OCI-LY1 (cell line): ENCODE results near the gene BAG5.
A peak's percentile ranks its signal among the peaks of the same experiment; 100 is the strongest.

Experiments used
- H2AFZ ChIP-seq: fragments of 200-600 bp; sonication (generic), shearing (Covaris generic); 2 replicates; pipeline ENCODE4 v1.6.0; 2014; ENCODE audit warnings: antibody characterized with exemption, mild to moderate bottlenecking, low read length
- H3F3A ChIP-seq: fragments of 200-600 bp; sonication (generic), shearing (Covaris generic); 2 replicates; pipeline ENCODE4 v1.6.0; 2014; ENCODE audit warnings: mild to moderate bottlenecking, antibody characterized with exemption, low read length, moderate library complexity; ENCODE audit not compliant: insufficient read depth
- H3K27ac ChIP-seq: fragments of 200-600 bp; sonication (generic); 2 replicates; pipeline ENCODE4 v1.5.1; 2014; ENCODE audit warnings: low read length, mixed run types, mild to moderate bottlenecking, low read depth; ENCODE audit not compliant: poor library complexity, severe bottlenecking
- H3K27me3 ChIP-seq: fragments of 200-600 bp; sonication (generic); 2 replicates; pipeline ENCODE4 v1.6.0; 2014; ENCODE audit warnings: antibody characterized with exemption, mild to moderate bottlenecking, low read length, moderate library complexity; ENCODE audit not compliant: insufficient read depth
- H3K36me3 ChIP-seq: fragments of 200-600 bp; sonication (generic); 2 replicates; pipeline ENCODE4 v1.6.1; 2014; ENCODE audit warnings: mild to moderate bottlenecking, antibody characterized with exemption, low read length, moderate library complexity, mixed read lengths; ENCODE audit not compliant: insufficient read depth
- H3K4me1 ChIP-seq: fragments of 200-600 bp; sonication (generic); 2 replicates; pipeline ENCODE4 v1.5.1; 2014; ENCODE audit warnings: mild to moderate bottlenecking, low read length, moderate library complexity; ENCODE audit not compliant: insufficient read depth, severe bottlenecking
- H3K4me2 ChIP-seq: fragments of 200-600 bp; sonication (generic), shearing (Covaris generic); 2 replicates; pipeline ENCODE4 v1.6.1; 2014; ENCODE audit warnings: low read length
- H3K4me3 ChIP-seq: fragments of 200-600 bp; sonication (generic); 2 replicates; pipeline ENCODE4 v1.5.1; 2014; ENCODE audit warnings: low read length, low read depth, mild to moderate bottlenecking, mixed read lengths; ENCODE audit not compliant: poor library complexity, severe bottlenecking
- H3K79me2 ChIP-seq: fragments of 200-600 bp; shearing (Covaris generic); 2 replicates; pipeline ENCODE4 v1.6.1; 2016; ENCODE audit warnings: mixed run types, low read length, mixed read lengths; ENCODE audit not compliant: insufficient read depth
- H3K9ac ChIP-seq: fragments of 200-600 bp; sonication (generic), shearing (Covaris generic); 2 replicates; pipeline ENCODE4 v1.6.1; 2014; ENCODE audit warnings: mild to moderate bottlenecking, low read length, mixed read lengths
- H3K9me2 ChIP-seq: fragments of 200-600 bp; sonication (generic), shearing (Covaris generic); 2 replicates; pipeline ENCODE4 v1.6.1; 2014; ENCODE audit warnings: low read depth, mild to moderate bottlenecking, low read length, mixed read lengths
- H3K9me3 ChIP-seq: fragments of 200-600 bp; shearing (Covaris generic); 2 replicates; pipeline ENCODE4 v1.6.1; 2014; ENCODE audit warnings: low read length, mixed read lengths
- H4K20me1 ChIP-seq: fragments of 200-600 bp; sonication (generic), shearing (Covaris generic); 2 replicates; pipeline ENCODE4 v1.6.0; 2016; ENCODE audit warnings: mild to moderate bottlenecking, low read length; ENCODE audit not compliant: insufficient read depth
- EZH2 ChIP-seq: fragments of 200-600 bp; sonication (generic), shearing (Covaris generic); IDR thresholded peaks from 2 replicates; pipeline ENCODE4 v1.8.0; 2017; ENCODE audit warnings: borderline replicate concordance, mixed run types, mild to moderate bottlenecking, antibody characterized with exemption, low read length, moderate library complexity, mixed read lengths
- TF ChIP-seq, protein P1 (sequence below): fragments of 200-600 bp; sonication (generic), shearing (Covaris generic); IDR thresholded peaks from 2 replicates; pipeline ENCODE4 v1.5.1; 2017; ENCODE audit warnings: mild to moderate bottlenecking, antibody characterized with exemption, low read length, moderate library complexity, mixed read lengths

Gene BAG5

DNA sequence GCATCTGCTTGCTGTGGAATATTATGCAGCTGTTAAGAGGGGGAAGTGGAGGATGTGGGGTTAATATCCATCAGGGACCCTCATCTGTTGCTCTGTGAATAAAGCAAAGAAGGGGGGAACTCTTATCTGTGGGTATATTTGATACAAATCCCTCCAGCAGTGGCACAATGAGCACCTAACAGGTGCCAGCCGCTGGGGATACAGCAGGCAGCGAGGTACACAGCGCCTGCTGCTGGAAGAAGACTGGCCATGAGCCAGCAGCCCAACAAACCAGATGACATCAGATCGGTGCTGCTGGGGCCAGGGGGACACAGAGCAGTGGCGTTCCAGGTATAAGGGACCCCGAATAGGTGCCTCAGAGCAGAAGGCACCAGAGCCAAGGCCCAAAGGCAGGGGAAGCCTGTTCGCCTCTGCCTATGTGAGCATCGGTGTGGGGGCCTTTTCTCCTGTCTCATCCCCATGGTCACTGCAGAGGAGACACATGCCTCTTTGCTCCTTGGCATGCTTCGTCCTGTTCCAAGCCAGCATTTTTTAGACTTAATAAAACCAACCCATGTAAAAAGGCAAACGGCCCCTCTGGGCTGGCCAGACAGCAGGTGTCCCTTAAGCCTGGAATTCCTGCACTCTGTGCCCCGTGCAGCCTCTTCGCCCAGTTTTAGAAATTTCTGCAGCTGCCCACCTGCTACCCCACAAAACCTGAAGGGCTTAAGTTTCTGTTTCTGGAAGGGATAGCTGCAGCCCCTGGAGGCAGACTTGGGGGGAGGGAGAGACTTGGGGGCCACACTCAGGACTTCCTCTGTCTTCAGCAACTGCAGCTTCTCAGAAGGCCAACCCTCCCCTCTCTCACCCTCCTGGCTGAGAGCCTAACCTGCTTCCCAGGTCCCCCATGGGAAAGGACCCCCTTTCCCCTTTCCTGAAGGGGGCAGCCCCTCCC is 38.2 kb downstream of the BAG5 start:
- H3K9me3 ChIP-seq = no peaks in the 10 kb centered on the region
- H4K20me1 ChIP-seq = no peaks in the 10 kb centered on the region
- H3F3A ChIP-seq = no peaks in the 10 kb centered on the region
- no peaks in the 10 kb centered on the region; the same call in 1 of the 2 replicates for H3K36me3 ChIP-seq
- H3K9me2 ChIP-seq = no peaks in the 10 kb centered on the region
- H3K4me1 ChIP-seq = peaks cover 34% of the 10 kb centered on the region
- no peak overlapping the region for H2AFZ ChIP-seq
- H3K79me2 ChIP-seq = peaks cover 1% of the 10 kb centered on the region
- no peaks in the 10 kb centered on the region; the same call in 1 of the 2 replicates for H3K27me3 ChIP-seq
- H3K4me2 ChIP-seq = no peak overlapping the region
- no peak overlapping the region for H3K4me3 ChIP-seq
- TF ChIP-seq, protein P1, sequence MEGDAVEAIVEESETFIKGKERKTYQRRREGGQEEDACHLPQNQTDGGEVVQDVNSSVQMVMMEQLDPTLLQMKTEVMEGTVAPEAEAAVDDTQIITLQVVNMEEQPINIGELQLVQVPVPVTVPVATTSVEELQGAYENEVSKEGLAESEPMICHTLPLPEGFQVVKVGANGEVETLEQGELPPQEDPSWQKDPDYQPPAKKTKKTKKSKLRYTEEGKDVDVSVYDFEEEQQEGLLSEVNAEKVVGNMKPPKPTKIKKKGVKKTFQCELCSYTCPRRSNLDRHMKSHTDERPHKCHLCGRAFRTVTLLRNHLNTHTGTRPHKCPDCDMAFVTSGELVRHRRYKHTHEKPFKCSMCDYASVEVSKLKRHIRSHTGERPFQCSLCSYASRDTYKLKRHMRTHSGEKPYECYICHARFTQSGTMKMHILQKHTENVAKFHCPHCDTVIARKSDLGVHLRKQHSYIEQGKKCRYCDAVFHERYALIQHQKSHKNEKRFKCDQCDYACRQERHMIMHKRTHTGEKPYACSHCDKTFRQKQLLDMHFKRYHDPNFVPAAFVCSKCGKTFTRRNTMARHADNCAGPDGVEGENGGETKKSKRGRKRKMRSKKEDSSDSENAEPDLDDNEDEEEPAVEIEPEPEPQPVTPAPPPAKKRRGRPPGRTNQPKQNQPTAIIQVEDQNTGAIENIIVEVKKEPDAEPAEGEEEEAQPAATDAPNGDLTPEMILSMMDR = peak; percentile 58
- TF ChIP-seq EZH2 = no peak
- H3K27ac ChIP-seq = no peak overlapping the region
- H3K9ac ChIP-seq = no peak overlapping the region

DNA sequence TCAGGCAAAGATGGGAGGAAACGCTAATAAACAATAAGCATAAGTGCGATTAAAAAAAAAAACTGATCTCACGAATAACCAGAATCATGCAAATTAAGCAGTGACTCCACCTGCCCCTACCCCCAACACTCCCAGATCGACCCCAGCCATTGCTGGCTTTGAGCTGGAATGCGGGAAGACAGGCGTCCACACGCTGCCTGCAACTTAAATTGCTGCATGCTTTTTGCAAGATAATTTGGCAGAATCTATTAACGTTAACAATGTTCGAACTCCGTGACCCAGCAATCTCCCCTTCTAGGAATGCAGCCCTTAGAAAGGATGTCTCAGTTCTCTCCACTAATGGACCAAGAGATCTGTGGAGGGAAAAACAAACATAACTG is 38.9 kb downstream of the BAG5 start:
- Histone ChIP-seq H3K79me2 (no peaks in the 10 kb centered on the region), H3K9me2 (no peaks in the 10 kb centered on the region), H3K9ac (no peak overlapping the region), H3K27me3 (no peaks in the 10 kb centered on the region; the same call in 1 of the 2 replicates), H3F3A (no peaks in the 10 kb centered on the region), H4K20me1 (no peaks in the 10 kb centered on the region), H3K4me3 (no peak overlapping the region), H3K4me1 (peaks cover 32% of the 10 kb centered on the region), H3K36me3 (no peaks in the 10 kb centered on the region), H2AFZ (no peak overlapping the region), H3K27ac (no peak overlapping the region), H3K9me3 (no peaks in the 10 kb centered on the region), H3K4me2 (no peak overlapping the region)
- TF ChIP-seq EZH2 = no peak
- TF ChIP-seq, protein P1 = no peak

DNA sequence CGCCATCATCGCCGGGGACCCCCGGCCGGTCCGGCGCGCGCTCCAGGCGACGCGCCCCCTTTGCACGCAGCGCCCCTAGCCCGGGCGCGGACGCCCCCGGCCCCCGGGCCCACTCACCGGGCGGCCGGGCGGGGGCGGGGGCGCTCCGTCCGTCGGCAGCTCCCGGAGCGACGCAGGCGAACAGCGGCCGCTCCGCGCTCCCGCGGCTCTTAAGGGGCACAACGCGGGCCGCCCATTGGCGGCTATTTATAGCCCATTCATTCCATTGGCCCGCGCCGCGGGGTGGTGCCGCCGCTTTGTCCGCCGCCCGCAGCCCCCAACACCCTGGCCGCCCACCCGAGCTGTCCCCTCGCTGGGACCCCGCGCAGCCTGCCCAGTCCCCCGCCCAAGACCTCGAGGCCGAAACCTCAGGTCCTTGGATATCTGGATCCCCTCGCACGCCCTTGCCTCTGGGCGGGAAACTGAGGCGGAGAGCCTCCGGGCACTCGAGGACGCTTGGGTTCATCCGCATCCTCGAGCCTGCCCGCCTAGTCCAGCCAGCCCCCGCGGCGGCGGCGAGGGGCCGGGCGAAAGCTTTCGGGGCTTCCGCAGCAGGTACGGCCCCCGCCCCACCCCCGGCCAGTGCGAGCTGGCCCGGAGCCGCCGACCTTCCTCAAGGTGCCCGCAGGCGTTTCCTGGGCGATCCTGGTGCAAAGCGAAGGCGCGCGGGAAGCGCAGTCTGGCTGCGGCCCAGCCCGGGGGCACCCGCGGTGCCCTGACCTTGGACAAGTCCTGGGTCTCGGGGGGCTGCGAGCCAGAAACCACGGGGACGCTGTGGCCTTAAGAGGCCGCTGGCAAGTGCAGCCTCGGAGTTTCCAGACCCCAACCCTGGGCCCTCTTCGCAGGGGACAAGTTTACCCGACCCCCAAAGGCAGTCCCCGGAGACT is 39.5 kb downstream of the BAG5 start, which contains the start of gene CKB:
TSS of gene CKB (minus strand) at position 182 of the 926 bp plus-strand sequence. CDS start 337 bp downstream, outside the sequence.
- Histone ChIP-seq H3K4me1 (peaks cover 25% of the 10 kb centered on the region), H3K27me3 (no peaks in the 10 kb centered on the region; the same call in 1 of the 2 replicates), H4K20me1 (no peaks in the 10 kb centered on the region), H3K27ac (no peak within 1 kb of the TSS), H2AFZ (no peak within 1 kb of the TSS), H3K36me3 (no peaks in the 10 kb centered on the region), H3K79me2 (no peaks in the 10 kb centered on the region), H3K9me2 (no peaks in the 10 kb centered on the region), H3K4me3 (peak within 1 kb of the TSS; percentile 55), H3K9ac (no peak within 1 kb of the TSS; the same call in 1 of the 2 replicates), H3F3A (no peaks in the 10 kb centered on the region), H3K4me2 (peak within 1 kb of the TSS; percentile 63), H3K9me3 (no peaks in the 10 kb centered on the region)
- no peak for TF ChIP-seq EZH2
- TF ChIP-seq, protein P1 = no peak
